MCF 10A (cell line): ENCODE data around the gene PDZRN4. TPM values are rescaled to one million over a fixed set of nuclear protein-coding genes. Genes with fewer than 3 reads are reported as not detected.

Source experiments
- BruUV-seq: library from RNA; stranded (reverse); fragments of 400-500 nt; replicated peaks from 2 replicates; lab custom pipeline; 2021; lab: Mats Ljungman, UMichigan
- CTCF ChIA-PET: fragments of 300-600 bp; sonication (Branson Sonifier 250); formaldehyde crosslinking; extraction: SDS; loops from one replicate; lab custom pipeline; 2021; ENCODE audit warnings: antibody characterized with exemption, inconsistent platforms; lab: Yijun Ruan, JAX
- POLR2A ChIA-PET: fragments of 300-600, 350-650 bp; sonication (Branson Sonifier 250); formaldehyde crosslinking; extraction: SDS; loops from one replicate; lab custom pipeline; 2020; ENCODE audit warnings: antibody characterized with exemption, inconsistent platforms; lab: Yijun Ruan, JAX
- DNase-seq: peaks from one replicate; pipeline ENCODE4 v3.0.0-alpha.2; 2018; ENCODE audit not compliant: unreplicated experiment
- H3K27ac Mint-ChIP-seq: one replicate; pipeline ENCODE4 v1.8.0; 2022; ENCODE audit warnings: mild to moderate bottlenecking, low read depth, mixed read lengths; ENCODE audit not compliant: unreplicated experiment
- H3K27me3 Mint-ChIP-seq: one replicate; pipeline ENCODE4 v1.8.0; 2022; ENCODE audit warnings: mixed read lengths; ENCODE audit not compliant: insufficient read depth, unreplicated experiment
- H3K36me3 Mint-ChIP-seq: one replicate; pipeline ENCODE4 v1.8.0; 2022; ENCODE audit warnings: mild to moderate bottlenecking, moderate library complexity, mixed read lengths; ENCODE audit not compliant: insufficient read depth, unreplicated experiment
- H3K4me1 Mint-ChIP-seq: one replicate; pipeline ENCODE4 v1.8.0; 2022; ENCODE audit warnings: mixed read lengths; ENCODE audit not compliant: insufficient read depth, unreplicated experiment
- H3K4me3 Mint-ChIP-seq: one replicate; pipeline ENCODE4 v1.8.0; 2022; ENCODE audit warnings: mild to moderate bottlenecking, moderate library complexity, mixed read lengths; ENCODE audit not compliant: unreplicated experiment
- H3K9me3 Mint-ChIP-seq: one replicate; pipeline ENCODE4 v1.8.0; 2022; ENCODE audit warnings: mixed read lengths; ENCODE audit not compliant: unreplicated experiment
- intact Hi-C: fragments of 100-400 bp; cut with micrococcal nuclease; formaldehyde crosslinking; loops from 2 replicates; pipeline ENCODE4 v1.14.1; 2022
- total RNA-seq: library from RNA; stranded (reverse); gene quantifications from 2 replicates; pipeline ENCODE4 v1.2.3, GENCODE V29; 2022
- TF ChIP-seq, protein P1 (sequence below): fragments of 200-600 bp; IDR thresholded peaks from one replicate; pipeline ENCODE4 v1.8.0; 2022; ENCODE audit warnings: antibody characterized with exemption, mild to moderate bottlenecking; ENCODE audit not compliant: unreplicated experiment

Gene PDZRN4
- total RNA-seq, 1 experiment from 2014 or later = not detected

DNA sequence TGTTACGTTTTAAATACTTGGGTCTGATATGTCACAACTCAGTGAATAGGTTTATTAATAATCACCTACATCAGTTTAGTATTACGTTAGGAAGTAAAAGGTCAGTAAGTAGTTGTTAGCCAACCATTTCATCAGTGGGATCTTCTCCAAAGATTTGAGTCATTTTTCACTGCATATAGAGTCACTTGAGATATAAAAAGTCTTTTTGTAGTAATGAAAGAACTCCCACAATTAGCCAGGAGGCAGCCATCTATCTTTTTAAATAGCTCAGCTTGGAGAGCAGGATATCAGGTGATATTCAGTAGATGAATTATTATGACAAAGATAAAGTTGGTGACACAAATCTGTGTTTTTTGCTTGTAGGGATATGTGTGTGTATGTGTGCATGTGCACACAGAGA is 309.3 kb downstream of the PDZRN4 start:
- ChIA-PET POLR2A (interaction anchor here (0.6 kb wide), 1 partner anchor 142 kb away, joined by 3 read pairs; no protein-coding TSS in a partner anchor), CTCF (interaction anchor here (0.7 kb wide), 1 partner anchor 56 kb away, joined by 3 read pairs; no protein-coding TSS in a partner anchor)
- TF ChIP-seq, protein P1, sequence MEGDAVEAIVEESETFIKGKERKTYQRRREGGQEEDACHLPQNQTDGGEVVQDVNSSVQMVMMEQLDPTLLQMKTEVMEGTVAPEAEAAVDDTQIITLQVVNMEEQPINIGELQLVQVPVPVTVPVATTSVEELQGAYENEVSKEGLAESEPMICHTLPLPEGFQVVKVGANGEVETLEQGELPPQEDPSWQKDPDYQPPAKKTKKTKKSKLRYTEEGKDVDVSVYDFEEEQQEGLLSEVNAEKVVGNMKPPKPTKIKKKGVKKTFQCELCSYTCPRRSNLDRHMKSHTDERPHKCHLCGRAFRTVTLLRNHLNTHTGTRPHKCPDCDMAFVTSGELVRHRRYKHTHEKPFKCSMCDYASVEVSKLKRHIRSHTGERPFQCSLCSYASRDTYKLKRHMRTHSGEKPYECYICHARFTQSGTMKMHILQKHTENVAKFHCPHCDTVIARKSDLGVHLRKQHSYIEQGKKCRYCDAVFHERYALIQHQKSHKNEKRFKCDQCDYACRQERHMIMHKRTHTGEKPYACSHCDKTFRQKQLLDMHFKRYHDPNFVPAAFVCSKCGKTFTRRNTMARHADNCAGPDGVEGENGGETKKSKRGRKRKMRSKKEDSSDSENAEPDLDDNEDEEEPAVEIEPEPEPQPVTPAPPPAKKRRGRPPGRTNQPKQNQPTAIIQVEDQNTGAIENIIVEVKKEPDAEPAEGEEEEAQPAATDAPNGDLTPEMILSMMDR = no peak
- Mint-ChIP-seq H3K4me1 (no peaks in the 10 kb centered on the region), H3K36me3 (no peaks in the 10 kb centered on the region), H3K9me3 (no peaks in the 10 kb centered on the region), H3K4me3 (no peak overlapping the region), H3K27ac (no peak overlapping the region), H3K27me3 (peaks cover 78% of the 10 kb centered on the region)
- BruUV-seq = no TSS peak
- intact Hi-C loops = no loop called here
- DNase-seq = no peak

GRCh38 chr12:41504976-41505375 is 316.9 kb downstream of the PDZRN4 start:
- Mint-ChIP-seq H3K36me3 (no peaks in the 10 kb centered on the region), H3K27ac (no peak overlapping the region), H3K9me3 (no peaks in the 10 kb centered on the region), H3K27me3 (peaks cover 68% of the 10 kb centered on the region), H3K4me1 (no peaks in the 10 kb centered on the region), H3K4me3 (no peak overlapping the region)
- TF ChIP-seq, protein P1 = no peak
- intact Hi-C loops = no loop called here
- no TSS peak for BruUV-seq
- ChIA-PET POLR2A (no interaction called here), CTCF (interaction anchor here (0.6 to 0.8 kb wide), 3 partner anchors 8 to 523 kb away, joined by 3 read pairs; no protein-coding TSS in a partner anchor)
- no peak for DNase-seq

DNA sequence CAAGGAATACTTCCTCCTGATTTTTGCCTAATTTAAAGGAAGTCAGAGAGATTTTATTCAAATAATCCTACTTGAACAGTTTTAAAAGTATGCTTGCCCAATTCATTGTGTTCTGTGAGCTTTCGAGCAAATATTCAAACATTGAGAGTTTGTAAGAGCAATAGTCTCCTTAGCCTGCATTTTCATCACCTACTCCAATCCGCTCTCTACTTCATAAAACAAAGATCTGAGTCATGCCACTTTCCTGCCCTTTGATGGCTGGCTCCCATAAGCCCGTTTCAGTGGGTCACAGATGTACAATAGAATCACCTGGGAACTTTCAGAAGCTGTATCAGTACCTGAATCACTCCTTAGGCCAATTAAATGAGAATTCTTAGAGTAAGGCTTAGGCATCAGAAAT is 319.2 kb downstream of the PDZRN4 start:
- H3K9me3 Mint-ChIP-seq = no peaks in the 10 kb centered on the region
- TF ChIP-seq, protein P1 = no peak
- CTCF ChIA-PET = no interaction called here

DNA sequence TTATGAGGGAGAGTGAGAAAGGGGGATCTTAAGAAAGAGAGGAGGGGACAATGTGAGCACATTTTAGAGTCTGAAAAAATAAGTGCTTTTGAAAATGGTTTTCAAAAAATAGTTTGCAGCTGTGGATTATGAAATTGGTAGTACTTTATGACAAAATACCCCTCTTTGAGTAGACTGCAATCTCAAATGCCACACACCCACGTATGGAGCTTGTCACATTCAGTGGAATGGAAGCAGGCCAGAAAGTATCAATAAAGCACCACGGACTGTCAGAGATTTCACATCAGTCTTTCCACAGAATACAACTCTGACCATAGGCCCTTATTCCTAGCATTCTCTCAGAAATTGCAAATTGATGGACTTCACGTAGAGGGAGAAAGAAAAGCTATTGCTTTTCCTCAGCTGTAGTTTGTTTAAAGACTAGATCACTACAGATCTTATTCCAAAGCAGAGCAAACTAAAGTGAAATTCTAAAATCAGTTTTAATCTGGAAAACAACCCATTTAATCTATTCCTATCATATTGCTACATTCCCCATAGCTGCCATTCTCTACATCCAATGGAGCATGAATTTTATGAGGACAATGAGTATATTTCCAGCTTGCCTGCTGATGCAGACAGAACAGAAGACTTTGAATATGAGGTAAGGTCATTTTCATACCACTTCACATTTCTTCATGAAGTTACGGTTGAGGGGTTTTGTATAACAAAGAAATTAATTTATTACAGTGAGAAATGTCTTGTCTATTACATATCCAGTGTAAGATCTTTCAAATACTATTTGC is 321.3 kb downstream of the PDZRN4 start:
- H3K36me3 Mint-ChIP-seq = no peaks in the 10 kb centered on the region
- intact Hi-C loops = no loop called here
- H3K4me1 Mint-ChIP-seq = no peaks in the 10 kb centered on the region
- TF ChIP-seq, protein P1 = no peak
- BruUV-seq = no TSS peak
- peaks cover 47% of the 10 kb centered on the region for H3K27me3 Mint-ChIP-seq
- CTCF ChIA-PET = no interaction called here
- H3K9me3 Mint-ChIP-seq = no peaks in the 10 kb centered on the region
- no peak overlapping the region for H3K4me3 Mint-ChIP-seq
- POLR2A ChIA-PET = no interaction called here
- no peak for DNase-seq
- H3K27ac Mint-ChIP-seq = no peak overlapping the region

More for the DNA sequence above, 319.2 kb downstream of the PDZRN4 start:
- no TSS peak for BruUV-seq
- no peaks in the 10 kb centered on the region for H3K36me3 Mint-ChIP-seq
- H3K4me1 Mint-ChIP-seq = no peaks in the 10 kb centered on the region
- no peak for DNase-seq
- intact Hi-C loops = no loop called here
- POLR2A ChIA-PET = no interaction called here
- H3K27me3 Mint-ChIP-seq = peaks cover 64% of the 10 kb centered on the region
- H3K4me3 Mint-ChIP-seq = no peak overlapping the region
- H3K27ac Mint-ChIP-seq = no peak overlapping the region
